Astrocyte (in vitro differentiated cells and primary cell): ENCODE data around the gene TNIK. TPM values are rescaled to one million over a fixed set of nuclear protein-coding genes. Genes with fewer than 3 reads are reported as not detected.
"Not testable (repeated sequence)": the region's sequence is repeated elsewhere in the genome, so short reads cannot be mapped to it uniquely, and the experiment has no call there.

Experiments
- DNase-seq: peaks from one replicate; pipeline ENCODE4 v3.0.0-alpha.2; 2010; ENCODE audit warnings: low read depth
- FAIRE-seq: peaks from 2 replicates; lab custom pipeline; 2011; peaks lifted over from hg19 to GRCh38; lab: Jason Lieb, UNC
- H2AFZ ChIP-seq: 2 replicates; pipeline ENCODE4 v1.6.0; 2012; ENCODE audit warnings: low read depth, low read length, inconsistent platforms
- H3K27ac ChIP-seq: 2 replicates; pipeline ENCODE4 v1.5.1; 2011; ENCODE audit warnings: low read depth, low read length, inconsistent platforms
- H3K27me3 ChIP-seq: 2 replicates; pipeline ENCODE4 v1.6.0; 2011; ENCODE audit warnings: low read length, inconsistent platforms; ENCODE audit not compliant: insufficient read depth
- H3K36me3 ChIP-seq: 2 replicates; pipeline ENCODE4 v1.5.1; 2011; ENCODE audit warnings: low read length, inconsistent platforms; ENCODE audit not compliant: insufficient read depth
- H3K4me1 ChIP-seq: 2 replicates; pipeline ENCODE4 v1.5.1; 2011; ENCODE audit warnings: low read length, inconsistent platforms; ENCODE audit not compliant: insufficient read depth
- H3K4me2 ChIP-seq: 2 replicates; pipeline ENCODE4 v1.6.0; 2012; ENCODE audit warnings: low read length, inconsistent platforms
- H3K4me3 ChIP-seq: 2 replicates; pipeline ENCODE4 v1.5.1; 2011; ENCODE audit warnings: low read depth, mild to moderate bottlenecking, low read length, inconsistent platforms; ENCODE audit not compliant: insufficient read depth
- H3K79me2 ChIP-seq: 2 replicates; pipeline ENCODE4 v1.6.0; 2012; ENCODE audit warnings: mild to moderate bottlenecking, low read length, inconsistent platforms; ENCODE audit not compliant: insufficient read depth
- H3K9ac ChIP-seq: 2 replicates; pipeline ENCODE4 v1.6.0; 2012; ENCODE audit warnings: mild to moderate bottlenecking, low read length, inconsistent platforms
- H3K9me3 ChIP-seq: 2 replicates; pipeline ENCODE4 v1.5.1; 2012; ENCODE audit warnings: low read depth, mild to moderate bottlenecking, low read length, inconsistent platforms; ENCODE audit not compliant: insufficient read depth
- H4K20me1 ChIP-seq: 2 replicates; pipeline ENCODE4 v1.6.0; 2012; ENCODE audit warnings: low read length, inconsistent platforms; ENCODE audit not compliant: insufficient read depth
- H3K27ac Mint-ChIP-seq: one replicate; pipeline ENCODE4 v1.8.0; 2021; ENCODE audit warnings: mild to moderate bottlenecking, mixed read lengths; ENCODE audit not compliant: unreplicated experiment
- H3K27me3 Mint-ChIP-seq: one replicate; pipeline ENCODE4 v1.8.0; 2021; ENCODE audit warnings: low read depth, mixed read lengths; ENCODE audit not compliant: unreplicated experiment
- H3K36me3 Mint-ChIP-seq: one replicate; pipeline ENCODE4 v1.8.0; 2021; ENCODE audit warnings: low read depth, mixed read lengths; ENCODE audit not compliant: unreplicated experiment
- H3K4me1 Mint-ChIP-seq: one replicate; pipeline ENCODE4 v1.8.0; 2021; ENCODE audit warnings: low read depth, mixed read lengths; ENCODE audit not compliant: unreplicated experiment
- H3K4me3 Mint-ChIP-seq: one replicate; pipeline ENCODE4 v1.8.0; 2021; ENCODE audit warnings: mild to moderate bottlenecking, moderate library complexity, mixed read lengths; ENCODE audit not compliant: unreplicated experiment
- H3K9me3 Mint-ChIP-seq: one replicate; pipeline ENCODE4 v1.8.0; 2021; ENCODE audit warnings: mild to moderate bottlenecking, mixed read lengths; ENCODE audit not compliant: unreplicated experiment
- EZH2 ChIP-seq: IDR thresholded peaks from 2 replicates; pipeline ENCODE4 v1.6.1; 2012; ENCODE audit warnings: mild to moderate bottlenecking, low read length, inconsistent platforms; ENCODE audit not compliant: insufficient read depth
- total RNA-seq: library from RNA; stranded (reverse); gene quantifications from 2 replicates; pipeline ENCODE4 v1.2.1, GENCODE V29; 2021
- TF ChIP-seq, protein P1 (sequence below): IDR thresholded peaks from 2 replicates; pipeline ENCODE4 v1.5.1; 2011; ENCODE audit warnings: low read depth, mild to moderate bottlenecking, inconsistent platforms, low read length, moderate library complexity; ENCODE audit not compliant: insufficient read depth

TNIK gene
- total RNA-seq, 1 donor from 2014 or later, result 70.0 TPM

DNA sequence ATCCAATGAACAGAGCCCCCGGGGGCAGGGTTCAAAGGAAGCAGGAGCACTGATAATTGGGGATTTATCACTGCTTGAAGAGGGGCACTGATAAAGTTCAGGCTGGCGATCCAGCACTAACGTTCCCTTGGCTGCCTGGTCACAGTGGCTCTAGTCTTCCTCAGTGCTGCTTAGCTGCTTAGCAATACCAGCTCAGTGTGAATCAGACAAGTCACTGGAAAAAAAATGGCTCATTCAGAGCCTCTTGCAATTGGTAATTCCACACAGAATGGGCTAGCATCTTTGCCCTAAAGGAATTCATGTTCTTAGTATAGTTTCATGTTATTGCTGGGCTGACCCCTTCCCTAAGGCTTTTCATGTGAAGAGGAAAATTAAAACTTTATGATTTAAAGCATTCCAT is 338.0 kb downstream of the TNIK start:
- Mint-ChIP-seq H3K27me3 (no peaks in the 10 kb centered on the region), H3K4me3 (no peak overlapping the region), H3K4me1 (peaks cover 22% of the 10 kb centered on the region), H3K36me3 (peaks cover 36% of the 10 kb centered on the region), H3K27ac (no peak overlapping the region), H3K9me3 (no peaks in the 10 kb centered on the region)
- H3K4me2 ChIP-seq, result no peak overlapping the region
- TF ChIP-seq, protein P1, sequence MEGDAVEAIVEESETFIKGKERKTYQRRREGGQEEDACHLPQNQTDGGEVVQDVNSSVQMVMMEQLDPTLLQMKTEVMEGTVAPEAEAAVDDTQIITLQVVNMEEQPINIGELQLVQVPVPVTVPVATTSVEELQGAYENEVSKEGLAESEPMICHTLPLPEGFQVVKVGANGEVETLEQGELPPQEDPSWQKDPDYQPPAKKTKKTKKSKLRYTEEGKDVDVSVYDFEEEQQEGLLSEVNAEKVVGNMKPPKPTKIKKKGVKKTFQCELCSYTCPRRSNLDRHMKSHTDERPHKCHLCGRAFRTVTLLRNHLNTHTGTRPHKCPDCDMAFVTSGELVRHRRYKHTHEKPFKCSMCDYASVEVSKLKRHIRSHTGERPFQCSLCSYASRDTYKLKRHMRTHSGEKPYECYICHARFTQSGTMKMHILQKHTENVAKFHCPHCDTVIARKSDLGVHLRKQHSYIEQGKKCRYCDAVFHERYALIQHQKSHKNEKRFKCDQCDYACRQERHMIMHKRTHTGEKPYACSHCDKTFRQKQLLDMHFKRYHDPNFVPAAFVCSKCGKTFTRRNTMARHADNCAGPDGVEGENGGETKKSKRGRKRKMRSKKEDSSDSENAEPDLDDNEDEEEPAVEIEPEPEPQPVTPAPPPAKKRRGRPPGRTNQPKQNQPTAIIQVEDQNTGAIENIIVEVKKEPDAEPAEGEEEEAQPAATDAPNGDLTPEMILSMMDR, result no peak
- no peak for TF ChIP-seq EZH2
- no peaks in the 10 kb centered on the region for H3K36me3 ChIP-seq
- H3K27ac ChIP-seq, result no peak overlapping the region
- no peak overlapping the region for H3K4me3 ChIP-seq
- H3K9ac ChIP-seq, result no peak overlapping the region
- no peak overlapping the region for H2AFZ ChIP-seq
- no peaks in the 10 kb centered on the region for H4K20me1 ChIP-seq
- FAIRE-seq, result no peak
- no peaks in the 10 kb centered on the region for H3K9me3 ChIP-seq
- no peak for DNase-seq
- no peaks in the 10 kb centered on the region for H3K27me3 ChIP-seq
- no peaks in the 10 kb centered on the region for H3K79me2 ChIP-seq
- H3K4me1 ChIP-seq, result no peaks in the 10 kb centered on the region

DNA sequence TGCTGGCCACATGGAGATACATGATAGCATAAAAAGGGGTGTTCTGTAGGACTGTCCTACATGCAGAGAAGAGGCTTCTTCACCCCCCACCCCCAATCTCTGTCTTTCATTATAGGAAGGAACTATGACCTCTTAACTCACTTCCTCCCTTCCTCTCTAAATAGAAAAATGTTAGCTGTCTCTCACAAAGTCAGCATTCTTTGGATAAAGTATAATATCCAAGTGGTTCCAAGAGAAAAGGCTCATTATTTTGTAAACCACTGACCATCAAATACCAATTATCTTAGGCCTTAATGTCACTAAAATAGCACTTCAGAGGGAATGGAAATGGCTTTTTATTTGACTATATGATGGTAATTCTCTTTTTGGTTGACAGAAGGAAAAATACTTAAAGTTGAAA is 338.4 kb downstream of the TNIK start:
- Histone ChIP-seq H3K36me3 (no peaks in the 10 kb centered on the region), H3K9ac (no peak overlapping the region), H3K4me2 (no peak overlapping the region), H3K4me1 (peaks cover 2% of the 10 kb centered on the region), H4K20me1 (no peaks in the 10 kb centered on the region), H3K27ac (no peak overlapping the region), H2AFZ (no peak overlapping the region), H3K9me3 (no peaks in the 10 kb centered on the region), H3K4me3 (no peak overlapping the region), H3K27me3 (no peaks in the 10 kb centered on the region), H3K79me2 (no peaks in the 10 kb centered on the region)
- FAIRE-seq (no peak), DNase-seq (no peak)
- Mint-ChIP-seq H3K27me3 (no peaks in the 10 kb centered on the region), H3K4me3 (no peak overlapping the region), H3K9me3 (no peaks in the 10 kb centered on the region), H3K36me3 (peaks cover 36% of the 10 kb centered on the region), H3K27ac (no peak overlapping the region), H3K4me1 (peaks cover 24% of the 10 kb centered on the region)
- TF ChIP-seq EZH2, result no peak
- TF ChIP-seq, protein P1, result no peak

DNA sequence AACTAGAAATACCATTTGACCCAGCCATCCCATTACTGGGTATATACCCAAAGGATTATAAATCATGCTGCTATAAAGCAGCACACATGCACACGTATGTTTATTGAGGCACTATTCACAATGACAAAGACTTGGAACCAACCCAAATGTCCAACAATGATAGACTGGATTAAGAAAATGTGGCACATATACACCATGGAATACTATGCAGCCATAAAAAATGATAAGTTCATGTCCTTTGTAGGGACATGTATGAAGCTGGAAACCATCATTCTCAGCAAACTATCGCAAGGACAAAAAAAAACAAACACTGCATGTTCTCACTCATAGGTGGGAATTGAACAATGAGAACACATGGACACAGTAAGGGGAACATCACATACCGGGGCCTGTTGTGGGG is 340.8 kb downstream of the TNIK start:
- not testable (repeated sequence) for H3K4me2 ChIP-seq, FAIRE-seq, H2AFZ ChIP-seq, H3K4me3 Mint-ChIP-seq, DNase-seq, H3K4me3 ChIP-seq, H3K79me2 ChIP-seq, H3K9me3 Mint-ChIP-seq, H3K36me3 ChIP-seq, H3K4me1 ChIP-seq, H3K9ac ChIP-seq, H3K27me3 ChIP-seq, H3K9me3 ChIP-seq, H3K27ac ChIP-seq, H4K20me1 ChIP-seq, H3K27ac Mint-ChIP-seq, H3K27me3 Mint-ChIP-seq
- Mint-ChIP-seq H3K4me1 (peaks cover 31% of the 10 kb centered on the region), H3K36me3 (peaks cover 32% of the 10 kb centered on the region)

DNA sequence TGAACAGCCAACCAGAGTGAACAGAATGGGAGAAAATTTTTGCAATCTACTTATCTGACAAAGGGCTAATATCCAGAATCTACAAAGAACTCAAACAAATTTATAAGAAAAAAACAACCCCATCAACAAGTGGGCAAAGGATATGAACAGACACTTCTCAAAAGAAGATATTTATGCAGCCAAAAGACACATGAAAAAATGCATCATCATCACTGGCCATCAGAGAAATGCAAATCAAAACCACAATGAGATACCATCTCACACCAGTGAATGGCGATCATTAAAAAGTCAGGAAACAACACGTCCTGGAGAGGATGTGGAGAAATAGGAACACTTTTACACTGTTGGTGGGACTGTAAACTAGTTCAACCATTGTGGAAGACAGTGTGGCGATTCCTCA is 341.2 kb downstream of the TNIK start:
- H3K4me2 ChIP-seq, DNase-seq, H3K36me3 ChIP-seq, H3K27me3 Mint-ChIP-seq, FAIRE-seq, H3K9me3 Mint-ChIP-seq, H3K4me3 ChIP-seq, H3K4me3 Mint-ChIP-seq, H2AFZ ChIP-seq, H3K27me3 ChIP-seq, H3K4me1 ChIP-seq, H3K27ac ChIP-seq, H3K27ac Mint-ChIP-seq, H4K20me1 ChIP-seq, H3K9ac ChIP-seq, H3K79me2 ChIP-seq, H3K9me3 ChIP-seq: not testable (repeated sequence)
- Mint-ChIP-seq H3K4me1 (peaks cover 29% of the 10 kb centered on the region), H3K36me3 (peaks cover 30% of the 10 kb centered on the region)
